Measurements from ENCODE around the gene RBBP4.
A peak's percentile ranks its signal among the peaks of the same experiment; 100 is the strongest.
"Not testable (repeated sequence)": the region's sequence is repeated elsewhere in the genome, so short reads cannot be mapped to it uniquely, and the experiment has no call there.

RBBP4 gene

GRCh38 chr1:32650752-32651460 lies at the start of gene RBBP4:
Gene RBBP4 (plus strand): TSS chr1:32651208. CDS start chr1:32651307, 99 bp downstream.
- DNase-seq (ENCODE audit: low spot score) = peak; percentile 97

DNA sequence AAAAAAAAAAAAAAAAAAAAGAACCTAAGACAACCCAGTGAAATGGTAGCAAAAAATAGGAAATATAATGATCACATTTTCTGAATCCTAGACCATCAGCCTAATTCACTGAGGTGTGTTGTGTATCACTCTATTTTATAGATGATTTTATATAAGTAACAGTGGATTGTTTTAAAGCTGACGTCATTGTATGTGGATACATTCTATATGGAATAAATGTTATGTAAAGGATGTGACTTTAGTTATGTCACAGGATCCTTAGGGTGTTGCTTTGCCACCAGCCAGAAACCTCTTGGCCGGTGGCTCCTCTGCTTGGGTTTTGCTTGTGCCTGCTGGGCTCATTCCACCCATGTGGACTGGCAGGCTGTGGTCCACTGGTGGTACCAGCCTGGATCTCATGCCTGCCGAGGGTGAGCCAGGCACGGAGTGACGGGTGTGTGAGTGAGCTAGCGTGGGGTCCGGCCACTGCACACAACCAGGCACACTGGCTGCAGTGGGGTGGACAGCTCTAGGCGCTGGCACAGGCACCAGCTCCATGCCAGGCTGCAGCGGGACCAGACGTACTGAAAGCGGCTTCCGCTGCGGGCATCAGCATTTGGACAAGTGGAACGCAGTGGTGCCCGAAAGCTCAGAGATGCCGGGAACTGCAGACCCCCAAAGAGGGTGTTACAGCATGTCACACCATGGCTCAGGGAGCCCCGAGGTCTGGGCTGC lies 45.1 kb upstream of the RBBP4 start:
- DNase-seq (ENCODE audit: low spot score) = no peak

GRCh38 chr1:32606565-32607371 lies 44.2 kb upstream of the RBBP4 start:
- DNase-seq (ENCODE audit: low spot score) = no peak

- DNase-seq (ENCODE audit: low spot score) = no peak
These were observed 41.8 kb upstream of the RBBP4 start for GRCh38 chr1:32609180-32609579.

GRCh38 chr1:32611859-32612188 lies 39.2 kb upstream of the RBBP4 start:
- no peak for DNase-seq (ENCODE audit: low spot score)

DNA sequence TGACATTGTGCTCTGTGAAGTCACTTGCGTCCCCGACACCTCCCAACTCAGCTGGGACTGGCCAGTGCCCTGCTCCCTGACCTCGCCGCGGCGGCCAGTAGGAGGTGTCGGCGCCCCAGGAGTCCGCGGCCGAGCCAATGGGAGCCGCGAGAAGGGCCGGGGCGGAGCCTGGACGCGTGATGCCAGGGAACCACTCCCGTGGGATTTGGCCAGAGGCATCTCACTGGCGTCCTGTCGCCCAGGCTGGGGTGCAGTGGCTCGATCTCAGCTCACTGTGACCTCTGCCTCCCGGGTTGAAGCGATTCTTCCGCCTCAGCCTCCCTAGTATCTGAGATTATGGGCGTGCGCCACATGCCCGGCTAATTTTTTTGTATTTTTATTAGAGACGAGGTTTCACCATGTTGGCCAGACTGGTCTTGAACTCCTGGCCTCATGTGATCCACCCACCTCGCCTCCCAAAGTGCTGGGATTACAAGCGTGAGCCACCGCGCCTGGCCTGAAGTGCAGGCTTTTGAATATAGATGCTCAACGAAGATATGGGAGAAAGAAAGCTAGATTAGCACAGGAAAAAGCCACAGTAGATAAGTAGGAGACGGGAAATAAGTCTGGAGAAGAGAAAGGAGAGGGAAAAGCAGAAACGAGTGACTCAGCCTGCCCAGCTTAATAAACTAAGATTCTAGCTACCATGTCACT lies 38.7 kb upstream of the RBBP4 start:
- DNase-seq (ENCODE audit: low spot score) = peak; percentile 92

DNA sequence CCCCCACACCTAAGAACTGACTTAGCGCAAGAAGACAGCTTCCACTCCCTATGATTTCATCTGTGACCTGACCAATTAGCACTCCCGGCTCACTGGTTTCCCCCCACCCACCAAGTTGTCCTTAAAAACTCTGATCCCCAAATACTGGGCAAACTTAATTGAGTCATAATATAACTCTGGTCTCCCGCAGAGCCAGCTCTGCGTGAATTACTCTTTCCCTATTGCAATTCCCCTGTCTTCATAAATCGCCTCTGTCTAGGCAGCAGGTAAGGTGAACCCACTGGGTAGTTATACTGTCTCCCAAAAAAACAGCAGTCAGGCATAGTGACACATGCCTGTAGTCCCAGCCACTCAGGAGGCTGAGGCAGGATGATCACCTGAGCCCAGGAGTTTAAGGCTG lies 37.5 kb upstream of the RBBP4 start:
- DNase-seq (ENCODE audit: low spot score) = no peak

GRCh38 chr1:32618673-32619221 lies 32.3 kb upstream of the RBBP4 start:
- no peak for DNase-seq (ENCODE audit: low spot score)

DNA sequence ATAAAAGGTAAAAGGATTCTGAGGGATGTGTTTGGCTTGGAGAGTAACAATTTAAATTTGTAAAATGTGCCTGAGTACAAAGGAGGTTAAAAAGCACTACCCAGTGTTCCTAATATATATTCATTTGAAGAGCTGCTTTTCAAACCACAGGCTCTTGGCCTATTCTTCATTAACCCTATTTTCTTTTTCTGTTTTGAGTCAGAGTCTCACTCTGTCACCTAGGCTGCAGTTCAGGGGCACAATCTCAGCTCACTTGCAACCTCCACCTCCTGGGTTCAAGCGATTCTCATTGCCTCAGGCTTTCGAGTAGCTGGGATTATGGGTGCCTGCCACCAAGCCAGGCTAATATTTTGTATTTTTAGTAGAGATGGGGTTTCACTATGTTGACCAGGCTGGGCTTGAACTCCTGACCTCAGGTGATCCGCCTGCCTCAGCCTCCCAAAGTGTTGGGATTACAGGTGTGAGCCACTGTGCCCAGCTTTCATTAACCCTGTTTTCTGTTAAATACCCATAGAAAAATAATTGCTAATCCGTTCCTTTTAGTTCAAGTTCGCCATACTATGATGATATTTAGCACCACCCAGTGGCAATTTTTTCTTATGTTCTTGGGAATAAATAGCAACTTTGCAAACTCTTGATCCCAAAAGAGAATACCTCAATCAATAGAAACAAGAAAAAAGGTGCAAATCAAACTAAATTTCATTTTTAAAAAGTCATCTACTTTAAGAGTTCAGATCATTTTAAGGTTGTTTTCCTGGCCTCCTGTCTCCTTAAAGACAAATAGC lies 31.1 kb upstream of the RBBP4 start:
- peak; percentile 13 for DNase-seq (ENCODE audit: low spot score)

DNA sequence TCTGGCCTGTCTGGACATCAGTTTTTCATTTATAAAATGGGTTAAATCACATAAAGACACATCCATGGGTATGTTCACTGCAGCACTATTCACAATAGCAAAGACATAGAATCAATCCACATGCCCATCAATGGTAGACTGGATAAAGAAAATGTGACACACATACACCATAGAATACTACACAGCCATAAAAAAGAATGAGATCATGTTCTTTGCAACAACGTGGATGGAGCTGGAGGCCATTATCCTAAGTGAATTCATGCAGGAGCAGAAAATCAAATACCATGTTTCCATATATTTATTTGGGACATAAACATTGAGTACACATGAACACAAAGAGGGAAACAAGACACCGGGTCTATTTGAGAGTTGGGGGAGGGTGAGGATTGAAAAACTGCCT lies 28.8 kb upstream of the RBBP4 start:
- DNase-seq (ENCODE audit: low spot score) = no peak

GRCh38 chr1:32622806-32623681 lies 28.0 kb upstream of the RBBP4 start:
- DNase-seq (ENCODE audit: low spot score) = no peak

- DNase-seq (ENCODE audit: low spot score) = no peak
These were observed 27.2 kb upstream of the RBBP4 start for GRCh38 chr1:32623775-32624174.

- no peak for DNase-seq (ENCODE audit: low spot score)
These were observed 24.8 kb upstream of the RBBP4 start for GRCh38 chr1:32626176-32626575.

DNA sequence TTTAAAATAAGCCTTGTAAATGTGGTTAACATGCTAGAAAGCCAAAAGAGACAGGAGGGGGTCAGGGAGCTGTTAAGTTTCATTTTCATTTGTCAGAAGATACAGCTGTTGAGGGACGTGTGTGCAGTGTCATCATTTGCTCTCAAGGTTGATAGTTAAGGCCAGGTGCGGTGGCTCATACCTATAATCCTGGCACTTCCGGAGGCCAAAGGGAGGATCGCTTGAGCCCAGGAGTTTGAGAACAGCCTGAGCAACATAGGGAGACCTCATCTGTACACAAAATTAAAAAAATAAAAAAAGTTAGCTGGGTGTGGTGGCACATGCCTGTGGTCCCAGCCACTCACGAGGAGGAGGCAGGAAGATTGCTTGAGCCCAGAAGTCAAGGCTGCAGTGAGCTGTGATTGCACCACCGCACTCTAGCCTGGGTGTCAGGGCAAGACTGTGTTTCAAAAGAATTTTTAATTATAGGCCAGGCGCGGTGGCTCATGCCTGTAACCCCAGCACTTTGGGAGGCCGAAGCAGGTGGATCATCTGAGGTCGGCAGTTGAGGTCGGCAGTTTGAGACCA lies 23.3 kb upstream of the RBBP4 start:
- no peak for DNase-seq (ENCODE audit: low spot score)

DNA sequence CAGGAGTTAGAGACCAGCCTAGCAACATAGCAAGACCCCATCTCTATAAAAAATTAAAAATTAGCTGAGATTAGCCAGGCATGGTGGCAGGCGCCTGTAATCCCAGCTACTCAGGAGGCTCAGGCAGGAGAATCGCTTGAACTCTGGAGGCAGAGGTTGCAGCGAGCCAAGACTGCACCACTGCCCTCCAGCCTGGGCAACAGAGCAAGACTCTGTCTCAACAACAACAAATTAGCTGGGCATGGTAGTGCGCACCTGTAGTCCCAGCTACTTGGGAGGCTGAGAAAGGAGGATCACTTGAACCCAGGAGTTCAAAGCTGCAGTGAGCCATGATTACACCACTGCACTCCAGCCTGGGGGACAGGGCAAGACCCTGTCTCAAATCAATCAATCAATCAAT lies 20.8 kb upstream of the RBBP4 start:
- not testable (repeated sequence) for DNase-seq (ENCODE audit: low spot score)

DNA sequence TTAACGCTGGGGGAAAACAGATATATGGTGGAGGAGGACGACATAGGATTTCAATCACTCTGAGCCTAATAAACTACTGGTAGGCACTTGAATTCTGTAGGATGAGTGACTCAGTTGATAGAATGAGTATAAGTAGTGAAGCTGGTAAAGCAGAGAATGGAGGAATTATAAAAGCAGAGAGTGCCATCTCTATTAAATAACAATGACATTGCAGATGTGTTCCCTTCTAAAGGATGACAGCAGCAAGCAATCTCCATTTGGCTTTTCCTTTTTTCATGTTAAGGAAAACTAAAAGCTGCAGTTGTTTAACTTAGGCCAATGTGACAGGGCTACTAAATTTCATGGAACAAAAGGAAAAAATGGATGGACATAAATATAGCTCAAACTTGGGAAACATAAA lies 18.2 kb upstream of the RBBP4 start:
- no peak for DNase-seq (ENCODE audit: low spot score)

GRCh38 chr1:32635508-32636277 lies 15.3 kb upstream of the RBBP4 start:
- DNase-seq (ENCODE audit: low spot score) = no peak

DNA sequence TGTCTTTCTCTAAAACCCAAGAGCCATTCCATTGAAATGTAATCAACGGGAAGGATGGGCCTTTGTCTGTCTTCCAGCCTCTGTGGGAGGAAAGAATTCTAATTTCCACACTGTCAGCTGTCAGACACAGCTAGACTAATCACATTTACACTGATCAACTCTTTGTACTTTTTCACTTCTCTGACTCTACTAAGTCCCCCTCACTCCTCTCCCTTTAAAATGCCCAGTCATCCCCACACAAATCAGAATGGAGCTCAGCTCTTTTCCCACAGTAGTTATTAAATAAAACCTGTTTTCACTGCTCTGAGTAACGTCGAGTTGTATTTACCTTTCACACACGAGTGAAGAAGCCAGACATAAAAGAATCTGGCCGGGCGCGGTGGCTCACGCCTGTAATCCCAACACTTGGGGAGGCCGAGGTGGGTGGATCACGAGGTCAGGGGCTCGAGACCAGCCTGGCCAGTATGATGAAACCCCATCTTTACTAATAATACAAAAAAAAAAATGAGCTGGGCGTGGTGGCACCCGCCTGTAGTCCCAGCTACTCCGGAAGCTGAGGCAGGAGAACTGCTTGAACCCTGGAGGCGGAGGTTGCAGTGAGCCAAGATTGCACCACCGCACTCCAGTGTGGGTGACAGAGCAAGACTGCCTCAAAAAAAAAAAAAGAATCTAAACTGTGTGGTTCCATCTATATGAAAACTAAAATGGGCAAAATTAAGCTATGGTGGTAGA lies 13.9 kb upstream of the RBBP4 start:
- no peak for DNase-seq (ENCODE audit: low spot score)
